DMS 273 treated with DMSO at 0.1 percent for 48 hours (cell line): ENCODE data around the gene ITGA1.
"Not testable (repeated sequence)": the region's sequence is repeated elsewhere in the genome, so short reads cannot be mapped to it uniquely, and the experiment has no call there.

ENCODE experiments used
- DNase-seq: peaks from one replicate; lab custom pipeline; 2025; lab: John Stamatoyannopoulos, UW

The ITGA1 gene

GRCh38 chr5:52831786-52832511 is 44.2 kb downstream of the ITGA1 start:
- no peak for DNase-seq

GRCh38 chr5:52834320-52834719 is 46.6 kb downstream of the ITGA1 start:
- DNase-seq, result no peak

GRCh38 chr5:52837068-52837467 is 49.4 kb downstream of the ITGA1 start:
- no peak for DNase-seq

GRCh38 chr5:52837591-52838001 is 49.9 kb downstream of the ITGA1 start:
- no peak for DNase-seq

GRCh38 chr5:52838326-52839015 is 50.8 kb downstream of the ITGA1 start:
- DNase-seq, result no peak

- no peak for DNase-seq
Observed at GRCh38 chr5:52839285-52839684, 51.6 kb downstream of the ITGA1 start.

- DNase-seq, result no peak
Observed at GRCh38 chr5:52840277-52841050, 52.7 kb downstream of the ITGA1 start.

- DNase-seq, result no peak
Observed at GRCh38 chr5:52841114-52841513, 53.4 kb downstream of the ITGA1 start.

GRCh38 chr5:52842111-52842510 is 54.4 kb downstream of the ITGA1 start:
- no peak for DNase-seq

- no peak for DNase-seq
Observed at GRCh38 chr5:52844885-52845284, 57.2 kb downstream of the ITGA1 start.

- DNase-seq, result no peak
Observed at GRCh38 chr5:52846182-52846842, 58.6 kb downstream of the ITGA1 start.

GRCh38 chr5:52848688-52849087 is 61.0 kb downstream of the ITGA1 start:
- not testable (repeated sequence) for DNase-seq

GRCh38 chr5:52849544-52849943 is 61.8 kb downstream of the ITGA1 start:
- no peak for DNase-seq

GRCh38 chr5:52853650-52854049 is 65.9 kb downstream of the ITGA1 start:
- DNase-seq, result no peak

- no peak for DNase-seq
Observed at GRCh38 chr5:52854301-52854700, 66.6 kb downstream of the ITGA1 start.

- DNase-seq, result no peak
Observed at GRCh38 chr5:52854949-52855348, 67.2 kb downstream of the ITGA1 start.

- no peak for DNase-seq
Observed at GRCh38 chr5:52856564-52856963, 68.8 kb downstream of the ITGA1 start.

GRCh38 chr5:52859628-52860027 is 71.9 kb downstream of the ITGA1 start:
- DNase-seq, result no peak

GRCh38 chr5:52861368-52861767 is 73.7 kb downstream of the ITGA1 start:
- DNase-seq, result no peak

- DNase-seq, result no peak
Observed at GRCh38 chr5:52863715-52864290, 76.1 kb downstream of the ITGA1 start.

GRCh38 chr5:52864371-52864770 is 76.7 kb downstream of the ITGA1 start:
- DNase-seq, result no peak

- no peak for DNase-seq
Observed at GRCh38 chr5:52864884-52865283, 77.2 kb downstream of the ITGA1 start.
